Central memory CD8-positive, alpha-beta T cell (primary cell): ENCODE results near the gene DENND1B.
"Not testable (repeated sequence)": the region's sequence is repeated elsewhere in the genome, so short reads cannot be mapped to it uniquely, and the experiment has no call there.

Experiments
- ATAC-seq: fragments of 150-1000 bp; cut with Tn5 transposase; replicated peaks from 2 replicates; pipeline ENCODE4 v1.10.0; 2022; ENCODE audit warnings: mild to moderate bottlenecking, moderate FRiP score, moderate number of reproducible peaks; ENCODE audit not compliant: poor library complexity, severe bottlenecking; ENCODE audit errors: extremely low read depth
- DNase-seq, 2 donors: peaks; one replicate each; pipeline ENCODE4 v3.0.0; 2021; ENCODE audit warnings: low spot score in 2 of 2
- H3K27ac Mint-ChIP-seq: one replicate; pipeline ENCODE4 v1.8.0; 2022; ENCODE audit warnings: low read depth, mild to moderate bottlenecking, moderate library complexity, mixed read lengths
- H3K27me3 Mint-ChIP-seq: one replicate; pipeline ENCODE4 v1.8.0; 2022; ENCODE audit warnings: mixed read lengths
- H3K36me3 Mint-ChIP-seq: one replicate; pipeline ENCODE4 v1.8.0; 2022; ENCODE audit warnings: mild to moderate bottlenecking, moderate library complexity, mixed read lengths; ENCODE audit not compliant: insufficient read depth
- H3K4me1 Mint-ChIP-seq: one replicate; pipeline ENCODE4 v1.8.0; 2022; ENCODE audit warnings: mixed read lengths
- H3K4me3 Mint-ChIP-seq: one replicate; pipeline ENCODE4 v1.8.0; 2022; ENCODE audit warnings: mild to moderate bottlenecking, moderate library complexity, mixed read lengths
- H3K9me3 Mint-ChIP-seq: one replicate; pipeline ENCODE4 v1.8.0; 2022; ENCODE audit warnings: mixed read lengths

Gene DENND1B

DNA sequence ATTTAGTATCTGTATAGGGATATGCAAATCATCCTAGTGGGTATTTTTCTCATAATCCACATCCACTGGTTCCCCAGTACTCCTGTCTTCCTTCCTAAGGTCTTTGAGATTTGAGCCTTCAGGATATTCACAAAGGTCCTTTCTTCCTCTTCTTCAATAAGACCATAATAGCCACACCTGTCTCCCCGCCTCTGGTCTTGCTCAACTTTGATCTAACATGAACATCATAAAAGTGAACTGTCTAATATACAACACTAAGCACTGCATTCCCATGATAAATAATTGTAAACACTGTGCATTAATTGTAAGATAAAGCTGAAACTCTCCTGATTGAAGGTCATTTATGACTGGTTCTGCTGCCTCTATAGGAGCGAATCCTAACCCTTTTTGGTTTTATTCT, 184.6 kb downstream of the DENND1B start:
- Mint-ChIP-seq H3K36me3 (peaks cover 11% of the 10 kb centered on the region), H3K27ac (no peak overlapping the region), H3K27me3 (no peaks in the 10 kb centered on the region)

DNA sequence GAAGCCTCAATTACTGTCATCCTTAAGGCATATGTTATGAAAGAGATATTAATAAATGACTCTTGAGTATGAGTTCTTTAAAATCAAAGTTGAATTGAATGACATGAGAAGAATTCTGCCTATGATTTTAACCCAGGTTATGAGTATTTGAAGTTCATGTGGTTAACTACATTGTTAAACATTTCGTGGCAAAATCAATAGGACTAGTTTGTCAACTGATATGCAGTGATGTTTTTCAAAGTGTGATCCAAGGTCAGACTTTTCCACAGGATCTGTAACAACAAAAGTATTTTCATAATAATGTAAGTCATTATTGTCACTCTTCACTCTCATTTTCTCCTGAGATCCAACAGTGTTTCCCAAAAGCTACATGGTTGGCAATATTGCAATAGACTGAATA, 189.5 kb downstream of the DENND1B start:
- H3K4me3 Mint-ChIP-seq = no peak overlapping the region
- H3K27me3 Mint-ChIP-seq = no peaks in the 10 kb centered on the region
- no peaks in the 10 kb centered on the region for H3K4me1 Mint-ChIP-seq
- no peak for ATAC-seq
- H3K9me3 Mint-ChIP-seq = no peaks in the 10 kb centered on the region
- H3K36me3 Mint-ChIP-seq = peaks cover 7% of the 10 kb centered on the region
- H3K27ac Mint-ChIP-seq = no peak overlapping the region
- no peak for DNase-seq

More for the DNA sequence above, 184.6 kb downstream of the DENND1B start:
- no peak for ATAC-seq
- Mint-ChIP-seq H3K9me3 (no peaks in the 10 kb centered on the region), H3K4me3 (no peak overlapping the region), H3K4me1 (no peaks in the 10 kb centered on the region)
- no peak for DNase-seq

DNA sequence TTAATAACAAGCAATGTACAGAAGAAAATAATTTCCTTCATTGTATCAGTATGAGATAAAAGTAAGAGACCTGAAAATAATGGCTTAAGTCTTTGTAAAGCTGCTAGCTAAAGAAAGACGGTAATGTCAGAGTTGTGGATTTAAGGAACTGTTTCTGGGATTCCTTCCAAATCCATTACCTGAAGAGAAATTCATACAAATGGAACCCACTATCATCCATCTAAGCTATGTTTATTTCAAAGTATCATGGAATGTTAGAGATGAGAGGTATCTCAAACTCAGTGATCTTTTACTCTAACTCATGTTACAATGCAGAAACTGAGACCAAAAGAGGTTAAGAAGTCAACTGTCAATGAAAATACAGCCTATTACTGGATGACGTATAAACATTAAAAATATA, 197.7 kb downstream of the DENND1B start:
- Mint-ChIP-seq H3K27me3 (no peaks in the 10 kb centered on the region), H3K9me3 (no peaks in the 10 kb centered on the region), H3K27ac (no peak overlapping the region), H3K4me3 (no peak overlapping the region), H3K4me1 (no peaks in the 10 kb centered on the region), H3K36me3 (peaks cover 13% of the 10 kb centered on the region)
- DNase-seq (no peak), ATAC-seq (no peak)

DNA sequence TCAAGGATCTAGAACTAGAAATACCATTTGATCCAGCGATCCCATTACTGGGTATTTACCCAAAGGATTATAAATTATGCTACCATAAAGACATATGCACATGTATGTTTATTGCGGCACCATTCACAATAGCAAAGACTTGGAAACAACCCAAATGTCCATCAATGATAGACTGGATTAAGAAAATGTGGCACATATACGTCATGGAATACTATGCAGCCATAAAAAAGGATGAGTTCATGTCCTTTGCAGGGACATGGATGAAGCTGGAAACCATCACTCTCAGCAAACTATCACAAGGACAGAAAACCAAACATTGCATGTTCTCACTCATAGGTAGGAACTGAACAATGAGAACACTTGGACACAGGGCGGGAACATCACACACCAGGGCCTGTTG, 199.7 kb downstream of the DENND1B start:
- H3K27ac Mint-ChIP-seq, DNase-seq: not testable (repeated sequence)
- H3K36me3 Mint-ChIP-seq = peaks cover 17% of the 10 kb centered on the region

DNA sequence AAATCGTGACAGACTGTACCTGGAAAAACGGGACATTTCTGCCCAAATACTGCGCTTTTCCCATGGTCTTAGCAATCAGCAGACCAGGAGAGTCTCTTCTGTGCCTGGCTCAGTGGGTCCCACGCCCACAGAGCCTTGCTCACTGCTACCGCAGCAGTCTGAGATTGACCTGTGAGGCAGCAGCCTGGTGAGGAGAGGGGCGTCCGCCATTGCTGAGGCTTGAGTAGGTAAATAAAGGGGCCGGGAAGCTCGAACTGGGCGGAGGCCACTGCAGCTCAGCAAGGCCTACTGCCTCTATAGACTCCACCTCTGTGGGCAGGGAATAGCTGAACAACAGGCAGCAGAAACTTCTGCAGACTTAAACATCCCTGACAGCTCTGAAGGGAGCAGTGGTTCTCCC, 203.1 kb downstream of the DENND1B start:
- Mint-ChIP-seq H3K4me1 (peaks cover 9% of the 10 kb centered on the region), H3K4me3 (no peak overlapping the region), H3K9me3 (no peaks in the 10 kb centered on the region), H3K27ac (no peak overlapping the region), H3K27me3 (no peaks in the 10 kb centered on the region), H3K36me3 (peaks cover 13% of the 10 kb centered on the region)
- DNase-seq (no peak), ATAC-seq (no peak)

More for the DNA sequence above, 199.7 kb downstream of the DENND1B start:
- H3K27me3 Mint-ChIP-seq, H3K4me1 Mint-ChIP-seq, H3K4me3 Mint-ChIP-seq, H3K9me3 Mint-ChIP-seq, ATAC-seq: not testable (repeated sequence)

DNA sequence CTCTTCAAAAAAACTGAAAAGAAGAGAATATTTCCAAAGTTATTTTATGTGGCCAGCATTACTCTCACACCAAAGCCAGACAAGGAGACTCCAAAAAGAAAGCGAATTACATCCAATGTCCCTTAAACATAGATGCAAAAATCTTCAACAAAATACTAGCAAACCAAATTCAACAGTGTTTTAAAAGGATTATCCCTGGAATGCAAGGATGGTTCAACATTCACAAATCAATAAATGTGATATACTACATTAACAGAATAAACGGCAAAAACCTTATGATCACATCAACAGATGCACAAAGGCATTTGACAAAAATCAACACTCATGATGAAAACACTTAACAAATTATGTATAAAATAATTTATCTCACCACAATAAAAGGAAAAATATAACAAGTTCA, 207.8 kb downstream of the DENND1B start:
- DNase-seq (no peak), ATAC-seq (no peak)
- Mint-ChIP-seq H3K9me3 (peaks cover 9% of the 10 kb centered on the region), H3K4me3 (no peak overlapping the region), H3K27me3 (no peaks in the 10 kb centered on the region), H3K4me1 (peaks cover 9% of the 10 kb centered on the region), H3K27ac (no peak overlapping the region), H3K36me3 (peaks cover 4% of the 10 kb centered on the region)

DNA sequence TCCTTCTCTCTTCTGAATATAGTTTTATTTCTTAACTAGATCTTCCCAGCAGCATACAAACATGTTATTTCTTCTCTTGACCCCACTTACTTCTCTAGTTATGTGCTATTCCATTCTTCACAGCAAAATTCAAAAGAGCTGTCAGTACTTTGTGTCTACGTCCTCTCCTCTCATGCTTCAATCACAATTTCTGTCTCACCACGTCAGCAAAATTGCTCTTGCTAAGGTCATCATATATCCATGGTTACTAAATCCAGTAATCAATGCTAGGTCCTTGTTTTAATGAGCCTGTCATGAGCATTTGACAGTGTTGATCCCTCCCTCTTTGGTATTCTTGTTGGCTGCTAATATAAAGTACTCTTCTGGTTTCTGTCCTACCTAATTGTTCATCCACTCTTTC, 214.2 kb downstream of the DENND1B start:
- Mint-ChIP-seq H3K36me3 (peaks cover 2% of the 10 kb centered on the region), H3K27me3 (no peaks in the 10 kb centered on the region), H3K27ac (no peak overlapping the region), H3K4me1 (no peaks in the 10 kb centered on the region), H3K4me3 (no peak overlapping the region), H3K9me3 (no peaks in the 10 kb centered on the region)
- ATAC-seq = no peak
- no peak for DNase-seq

DNA sequence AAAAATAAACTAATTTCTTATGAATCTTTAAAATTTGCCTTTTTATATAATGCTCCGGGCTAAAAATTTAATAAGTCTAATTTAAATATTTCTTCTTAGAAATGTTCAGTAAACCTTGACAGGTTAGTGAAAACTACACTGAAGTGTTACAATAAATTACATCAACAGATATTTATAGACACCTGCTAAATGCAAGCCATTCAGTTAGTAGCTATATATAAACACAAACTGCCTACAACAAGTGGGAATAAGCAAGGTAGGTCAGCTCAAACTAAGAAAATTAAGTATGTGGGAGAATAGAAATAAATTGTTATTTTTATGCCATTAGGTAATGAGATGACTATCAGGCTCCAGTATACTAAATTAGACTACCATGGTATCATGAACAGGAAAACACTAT, 215.6 kb downstream of the DENND1B start:
- no peak for ATAC-seq
- H3K4me1 Mint-ChIP-seq = no peaks in the 10 kb centered on the region
- H3K9me3 Mint-ChIP-seq = no peaks in the 10 kb centered on the region
- H3K36me3 Mint-ChIP-seq = peaks cover 4% of the 10 kb centered on the region
- DNase-seq = no peak
- no peaks in the 10 kb centered on the region for H3K27me3 Mint-ChIP-seq
- H3K27ac Mint-ChIP-seq = no peak overlapping the region
- no peak overlapping the region for H3K4me3 Mint-ChIP-seq

DNA sequence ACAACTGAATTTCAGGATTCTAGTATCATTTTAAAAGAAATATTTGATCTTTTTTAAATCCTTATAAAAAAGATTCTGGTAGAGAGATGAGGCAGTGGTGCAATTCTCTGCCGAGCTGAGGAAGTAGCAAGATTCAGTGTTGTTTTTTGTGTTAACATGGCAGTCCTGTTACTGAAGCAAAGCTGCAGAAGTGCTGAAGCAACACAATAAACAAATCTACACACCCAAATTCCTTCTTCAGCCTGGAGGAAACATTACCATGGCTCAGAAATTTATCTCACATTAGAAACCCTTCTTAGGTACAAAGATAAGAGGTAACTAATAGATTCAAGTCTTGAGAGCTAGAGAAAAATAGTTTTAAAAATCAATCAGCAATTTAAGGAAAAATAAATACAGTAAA, 216.0 kb downstream of the DENND1B start:
- Mint-ChIP-seq H3K27ac (no peak overlapping the region), H3K4me1 (no peaks in the 10 kb centered on the region), H3K9me3 (no peaks in the 10 kb centered on the region), H3K27me3 (no peaks in the 10 kb centered on the region), H3K4me3 (no peak overlapping the region), H3K36me3 (peaks cover 4% of the 10 kb centered on the region)
- ATAC-seq (no peak), DNase-seq (no peak)

DNA sequence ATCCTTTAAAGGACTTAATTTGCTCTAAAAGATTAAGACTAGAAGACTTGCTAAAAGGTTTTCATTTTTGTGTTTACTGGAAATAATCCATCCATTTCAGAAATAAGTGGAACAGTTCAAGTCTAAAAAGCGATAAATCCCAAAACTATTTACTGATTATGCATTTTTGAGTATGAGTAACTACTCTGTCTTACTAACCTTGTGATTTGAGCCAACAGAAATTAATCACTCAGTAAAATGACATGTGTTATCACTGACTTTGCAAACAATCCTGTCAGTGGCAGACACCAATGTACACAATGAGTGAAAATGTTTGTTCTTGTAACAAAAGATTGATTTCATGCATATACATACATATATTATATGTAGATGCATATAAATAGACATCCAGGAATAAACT, 218.0 kb downstream of the DENND1B start:
- no peaks in the 10 kb centered on the region for H3K27me3 Mint-ChIP-seq
- DNase-seq (no peak), ATAC-seq (no peak)
- H3K4me1 Mint-ChIP-seq = no peaks in the 10 kb centered on the region
- no peak overlapping the region for H3K27ac Mint-ChIP-seq
- no peak overlapping the region for H3K4me3 Mint-ChIP-seq
- H3K36me3 Mint-ChIP-seq = peaks cover 4% of the 10 kb centered on the region
- no peaks in the 10 kb centered on the region for H3K9me3 Mint-ChIP-seq

DNA sequence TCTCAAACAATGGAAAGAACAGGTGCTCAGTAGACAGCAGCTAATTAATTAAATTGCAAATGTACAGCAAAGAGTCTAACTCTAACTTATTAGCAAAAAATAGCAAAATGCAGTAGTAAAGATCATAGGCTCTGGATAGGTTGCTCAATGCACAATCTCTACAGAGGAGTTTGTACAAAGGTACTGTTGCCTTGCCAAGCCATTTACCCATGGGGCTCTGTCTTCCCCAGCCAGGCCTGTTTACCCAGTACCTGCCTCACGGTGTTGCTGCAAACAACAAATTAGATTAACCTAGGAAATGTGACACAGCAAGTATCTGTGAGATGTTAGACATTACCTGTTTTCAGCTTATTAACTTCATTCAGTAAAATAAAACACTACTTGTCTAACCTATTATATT, 222.0 kb downstream of the DENND1B start:
- H3K4me3 Mint-ChIP-seq = no peak overlapping the region
- DNase-seq = no peak

DNA sequence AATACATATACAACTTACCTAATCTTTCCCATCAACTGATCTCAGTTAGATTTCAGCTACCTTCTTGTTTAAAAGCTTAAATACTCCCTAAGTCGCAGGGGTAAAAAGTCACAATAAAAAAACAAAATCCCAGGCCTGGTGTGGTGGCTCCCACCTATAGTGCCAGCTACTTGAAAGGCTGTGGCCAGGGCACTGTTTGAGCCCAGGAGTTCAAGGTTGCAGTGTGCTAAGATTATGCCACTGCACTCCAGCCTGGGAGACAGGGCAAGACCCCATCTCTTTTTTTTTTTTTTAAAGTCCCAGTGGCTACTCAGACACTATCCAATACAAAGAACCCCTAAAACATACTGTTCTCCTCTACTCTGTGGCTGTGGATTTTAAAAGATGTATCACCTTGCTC, 228.3 kb downstream of the DENND1B start:
- Mint-ChIP-seq H3K4me3 (no peak overlapping the region), H3K36me3 (peaks cover 10% of the 10 kb centered on the region), H3K4me1 (peaks cover 6% of the 10 kb centered on the region), H3K27ac (no peak overlapping the region), H3K9me3 (no peaks in the 10 kb centered on the region), H3K27me3 (no peaks in the 10 kb centered on the region)
- ATAC-seq (no peak), DNase-seq (no peak)

More for the DNA sequence above, 222.0 kb downstream of the DENND1B start:
- ATAC-seq = no peak
- Mint-ChIP-seq H3K27me3 (no peaks in the 10 kb centered on the region), H3K27ac (no peak overlapping the region), H3K36me3 (peaks cover 5% of the 10 kb centered on the region), H3K4me1 (no peaks in the 10 kb centered on the region), H3K9me3 (no peaks in the 10 kb centered on the region)

DNA sequence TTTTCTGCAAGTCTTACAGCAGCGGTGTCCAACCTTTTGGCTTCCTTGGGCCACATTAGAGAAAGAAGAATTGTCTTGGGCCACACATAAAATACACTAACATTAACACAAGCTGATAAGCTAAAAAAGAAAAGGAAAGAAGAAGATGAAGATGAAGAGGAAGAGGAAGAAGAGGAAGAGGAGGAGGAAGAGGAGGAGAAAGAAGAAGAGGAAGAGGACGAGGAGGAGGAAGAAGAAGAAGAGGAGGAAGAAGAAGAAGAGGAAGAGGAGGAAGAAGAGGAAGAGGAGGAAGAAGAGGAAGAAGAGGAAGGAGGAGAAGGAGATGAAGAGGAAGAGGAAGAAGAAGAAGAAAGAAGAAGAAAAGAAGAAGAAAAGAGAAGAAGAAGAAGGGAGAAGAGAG, 230.7 kb downstream of the DENND1B start:
- ATAC-seq = no peak

DNA sequence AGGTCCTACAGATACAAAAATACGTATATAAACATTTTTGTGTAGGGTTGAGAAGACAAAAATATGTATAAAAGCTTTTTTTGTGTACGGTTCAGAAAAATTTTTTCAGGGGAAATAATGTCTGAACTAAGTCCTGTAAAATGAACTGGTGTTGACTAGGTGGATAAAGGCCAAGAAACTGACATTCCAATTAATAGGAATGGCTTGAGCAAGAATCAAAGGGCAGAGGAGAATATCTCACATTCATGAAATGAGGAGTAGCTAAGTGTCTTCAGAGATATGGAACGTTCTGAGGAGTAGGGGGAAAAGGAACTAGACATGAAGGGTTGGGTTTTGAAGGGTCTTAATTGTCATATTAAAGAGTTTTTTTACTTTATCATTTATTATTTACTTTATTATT, 231.2 kb downstream of the DENND1B start:
- DNase-seq = no peak
- Mint-ChIP-seq H3K4me1 (peaks cover 6% of the 10 kb centered on the region), H3K27me3 (no peaks in the 10 kb centered on the region), H3K27ac (no peak overlapping the region), H3K36me3 (peaks cover 8% of the 10 kb centered on the region), H3K4me3 (no peak overlapping the region), H3K9me3 (no peaks in the 10 kb centered on the region)
- ATAC-seq = no peak

More for the DNA sequence above, 230.7 kb downstream of the DENND1B start:
- Mint-ChIP-seq H3K27ac (no peak overlapping the region), H3K4me3 (no peak overlapping the region), H3K4me1 (peaks cover 6% of the 10 kb centered on the region), H3K36me3 (peaks cover 8% of the 10 kb centered on the region), H3K27me3 (no peaks in the 10 kb centered on the region), H3K9me3 (no peaks in the 10 kb centered on the region)
- DNase-seq = no peak
